CD14-positive monocyte (primary cell): ENCODE data around the gene ENTHD1. TPM values are rescaled to one million over a fixed set of nuclear protein-coding genes. Genes with fewer than 3 reads are reported as not detected.

Source experiments
- DNase-seq, 3 donors: peaks; one replicate each; pipeline ENCODE4 v3.0.0-alpha.2; 2011 to 2022
- H2AFZ ChIP-seq: 2 replicates; pipeline ENCODE4 v1.6.0; 2012; ENCODE audit warnings: mild to moderate bottlenecking, low read depth, low read length, inconsistent platforms; ENCODE audit not compliant: insufficient read depth, poor library complexity, severe bottlenecking
- H3K27ac ChIP-seq, 2 donors: 1 replicate in 1 of 2; 2 replicates in 1 of 2; pipeline ENCODE4 v1.5.1; 2012 to 2013; ENCODE audit warnings: low read length in 2 of 2, control low read depth in 1 of 2, inconsistent platforms in 1 of 2, low read depth in 1 of 2, mild to moderate bottlenecking in 1 of 2
- H3K27me3 ChIP-seq, 2 donors: one replicate each; pipeline versions ENCODE4 v1.6.0 to v1.6.1; 2011 to 2013; ENCODE audit warnings: low read length in 2 of 2; ENCODE audit not compliant: control insufficient read depth in 2 of 2, insufficient read depth in 2 of 2
- H3K36me3 ChIP-seq, 2 donors: replicated peaks in 1 of 2; 1 replicate in 1 of 2; 2 replicates in 1 of 2; pipeline versions ENCODE4 v1.5.1 to v1.6.1; 2012 to 2013; ENCODE audit warnings: low read length in 2 of 2, control low read depth in 1 of 2, inconsistent platforms in 1 of 2, mild to moderate bottlenecking in 1 of 2; ENCODE audit not compliant: insufficient read depth in 2 of 2, control insufficient read depth in 1 of 2
- H3K4me1 ChIP-seq, 2 donors: 1 replicate in 1 of 2; 2 replicates in 1 of 2; pipeline versions ENCODE4 v1.5.1 to v1.6.1; 2012 to 2013; ENCODE audit warnings: low read length in 2 of 2, control low read depth in 1 of 2, inconsistent platforms in 1 of 2, mild to moderate bottlenecking in 1 of 2, moderate library complexity in 1 of 2; ENCODE audit not compliant: insufficient read depth in 2 of 2, control insufficient read depth in 1 of 2
- H3K4me2 ChIP-seq: replicated peaks from 2 replicates; pipeline ENCODE3; 2012; ENCODE audit warnings: low read length, moderate library complexity, mild to moderate bottlenecking; ENCODE audit not compliant: poor library complexity, severe bottlenecking; ENCODE audit errors: extremely low read depth
- H3K4me3 ChIP-seq, 3 experiments: fragments of 200-600 bp in 1 of 3; sonication (generic) in 1 of 3; replicated peaks in 1 of 3; 1 replicate in 2 of 3; 2 replicates in 1 of 3; pipeline ENCODE4 v1.5.1; 2011 to 2013; ENCODE audit warnings: low read length in 3 of 3, mild to moderate bottlenecking in 3 of 3, control low read depth in 2 of 3, low read depth in 2 of 3, inconsistent platforms in 1 of 3, moderate library complexity in 1 of 3
- H3K79me2 ChIP-seq: 2 replicates; pipeline ENCODE4 v1.6.0; 2012; ENCODE audit warnings: mild to moderate bottlenecking, control low read depth, inconsistent platforms, low read length, moderate library complexity; ENCODE audit not compliant: insufficient read depth
- H3K9ac ChIP-seq: 2 replicates; pipeline ENCODE4 v1.6.0; 2017; ENCODE audit warnings: low read length, mild to moderate bottlenecking; ENCODE audit not compliant: insufficient read depth, poor library complexity, severe bottlenecking
- H3K9me3 ChIP-seq, 2 donors: replicated peaks in 1 of 2; 1 replicate in 1 of 2; 2 replicates in 1 of 2; pipeline versions ENCODE4 v1.5.1 to v1.6.1; 2012 to 2013; ENCODE audit warnings: low read length in 2 of 2, control low read depth in 1 of 2; ENCODE audit not compliant: control insufficient read depth in 1 of 2, insufficient read depth in 1 of 2
- H4K20me1 ChIP-seq: 2 replicates; pipeline ENCODE4 v1.6.0; 2012; ENCODE audit warnings: mild to moderate bottlenecking, low read length, control low read depth, moderate library complexity; ENCODE audit not compliant: insufficient read depth
- H3K27ac Mint-ChIP-seq, 7 donors: one replicate each; pipeline ENCODE4 v1.8.0; 2020; ENCODE audit warnings: mild to moderate bottlenecking in 7 of 7, mixed read lengths in 7 of 7, moderate library complexity in 6 of 7, inconsistent platforms in 2 of 7
- H3K27me3 Mint-ChIP-seq, 3 donors: one replicate each; pipeline ENCODE4 v1.8.0; 2021 to 2022; ENCODE audit warnings: low read depth in 3 of 3, mild to moderate bottlenecking in 3 of 3, mixed read lengths in 3 of 3, moderate library complexity in 3 of 3, inconsistent platforms in 1 of 3
- H3K36me3 Mint-ChIP-seq, 2 donors: one replicate each; pipeline ENCODE4 v1.8.0; 2020; ENCODE audit warnings: mixed read lengths in 2 of 2, inconsistent platforms in 1 of 2, mild to moderate bottlenecking in 1 of 2
- H3K4me1 Mint-ChIP-seq: one replicate; pipeline ENCODE4 v1.8.0; 2020; ENCODE audit warnings: mild to moderate bottlenecking, mixed read lengths
- H3K4me3 Mint-ChIP-seq, 2 donors: one replicate each; pipeline ENCODE4 v1.8.0; 2020; ENCODE audit warnings: mild to moderate bottlenecking in 2 of 2, mixed read lengths in 2 of 2, moderate library complexity in 1 of 2
- H3K9me3 Mint-ChIP-seq, 7 donors: one replicate each; pipeline ENCODE4 v1.8.0; 2020 to 2022; ENCODE audit warnings: mixed read lengths in 7 of 7, mild to moderate bottlenecking in 6 of 7, moderate library complexity in 6 of 7, inconsistent platforms in 2 of 7
- WGBS: methylation state at CpG from one replicate; pipeline ENCODE4 v1.1.5; 2013; ENCODE audit warnings: missing lambda C conversion rate; ENCODE audit not compliant: insufficient coverage; 5-methylcytosine and 5-hydroxymethylcytosine counted together
- intact Hi-C, 2 donors: fragments of 100-400 bp; cut with micrococcal nuclease; formaldehyde crosslinking; loops; one replicate each; pipeline versions ENCODE4 v1.15.0 to v1.15.1; 2023
- polyA plus RNA-seq, 3 donors: library from polyadenylated mRNA; depleted of rRNA in 1 of 3; unstranded in 2 of 3; stranded (reverse) in 1 of 3; fragments of 300-500 nt in 2 of 3; fragments of >200 nt in 1 of 3; fragmentation: Illumina TruSeq in 2 of 3; gene quantifications; 1 replicate in 2 of 3; 2 replicates in 1 of 3; pipeline ENCODE4 v1.2.3, GENCODE V29; 2012 to 2021
- TF ChIP-seq, protein P1 (sequence below): fragments of 200-600 bp; IDR thresholded peaks from one replicate; pipeline ENCODE4 v1.8.0; 2022; ENCODE audit warnings: antibody characterized with exemption, mild to moderate bottlenecking

The ENTHD1 gene
- polyA plus RNA-seq, 3 donors = not detected

DNA sequence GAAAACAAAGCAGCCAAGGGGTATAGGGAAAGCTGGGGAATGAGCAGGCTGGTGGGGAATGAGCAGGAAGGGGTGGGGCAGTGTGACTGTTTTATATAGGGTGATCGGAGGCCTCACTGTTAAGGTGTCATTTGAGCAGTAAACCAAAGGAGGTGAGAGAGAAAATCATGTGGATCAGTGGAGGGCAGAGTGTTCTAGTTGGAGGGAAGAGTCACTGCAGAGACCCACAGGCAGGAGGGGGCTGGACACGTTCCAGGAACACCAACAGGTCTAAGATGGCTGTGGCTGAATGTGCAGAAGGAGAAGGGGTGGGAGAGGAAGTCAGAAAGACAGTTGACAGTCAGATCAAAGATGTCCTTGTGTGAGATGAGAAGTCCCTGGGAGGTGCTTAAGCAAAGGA, 103.8 kb downstream of the ENTHD1 start:
- Histone ChIP-seq H3K36me3 (no peaks in the 10 kb centered on the region), H3K4me2 (no peak overlapping the region), H4K20me1 (no peaks in the 10 kb centered on the region), H3K4me1 (no peaks in the 10 kb centered on the region), H3K27ac (no peak overlapping the region), H3K9ac (no peak overlapping the region), H2AFZ (no peak overlapping the region), H3K4me3 (no peak overlapping the region), H3K79me2 (no peaks in the 10 kb centered on the region), H3K9me3 (no peaks in the 10 kb centered on the region), H3K27me3 (peaks cover 7 to 8% of the 10 kb centered on the region in 2 donors)
- no peaks in the 10 kb centered on the region for H3K4me1 Mint-ChIP-seq
- H3K27ac Mint-ChIP-seq = no peak overlapping the region
- WGBS = 64% methylated on average over 2 of the region's 2 CpGs
- intact Hi-C loops = no loop called here
- no peak overlapping the region for H3K4me3 Mint-ChIP-seq
- TF ChIP-seq, protein P1, sequence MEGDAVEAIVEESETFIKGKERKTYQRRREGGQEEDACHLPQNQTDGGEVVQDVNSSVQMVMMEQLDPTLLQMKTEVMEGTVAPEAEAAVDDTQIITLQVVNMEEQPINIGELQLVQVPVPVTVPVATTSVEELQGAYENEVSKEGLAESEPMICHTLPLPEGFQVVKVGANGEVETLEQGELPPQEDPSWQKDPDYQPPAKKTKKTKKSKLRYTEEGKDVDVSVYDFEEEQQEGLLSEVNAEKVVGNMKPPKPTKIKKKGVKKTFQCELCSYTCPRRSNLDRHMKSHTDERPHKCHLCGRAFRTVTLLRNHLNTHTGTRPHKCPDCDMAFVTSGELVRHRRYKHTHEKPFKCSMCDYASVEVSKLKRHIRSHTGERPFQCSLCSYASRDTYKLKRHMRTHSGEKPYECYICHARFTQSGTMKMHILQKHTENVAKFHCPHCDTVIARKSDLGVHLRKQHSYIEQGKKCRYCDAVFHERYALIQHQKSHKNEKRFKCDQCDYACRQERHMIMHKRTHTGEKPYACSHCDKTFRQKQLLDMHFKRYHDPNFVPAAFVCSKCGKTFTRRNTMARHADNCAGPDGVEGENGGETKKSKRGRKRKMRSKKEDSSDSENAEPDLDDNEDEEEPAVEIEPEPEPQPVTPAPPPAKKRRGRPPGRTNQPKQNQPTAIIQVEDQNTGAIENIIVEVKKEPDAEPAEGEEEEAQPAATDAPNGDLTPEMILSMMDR = no peak
- no peak for DNase-seq
- H3K9me3 Mint-ChIP-seq = peaks cover 0 to 18% (median 4%) of the 10 kb centered on the region in 7 donors
- no peaks in the 10 kb centered on the region for H3K36me3 Mint-ChIP-seq
- peaks cover 0 to 6% (median 5%) of the 10 kb centered on the region in 3 donors for H3K27me3 Mint-ChIP-seq

DNA sequence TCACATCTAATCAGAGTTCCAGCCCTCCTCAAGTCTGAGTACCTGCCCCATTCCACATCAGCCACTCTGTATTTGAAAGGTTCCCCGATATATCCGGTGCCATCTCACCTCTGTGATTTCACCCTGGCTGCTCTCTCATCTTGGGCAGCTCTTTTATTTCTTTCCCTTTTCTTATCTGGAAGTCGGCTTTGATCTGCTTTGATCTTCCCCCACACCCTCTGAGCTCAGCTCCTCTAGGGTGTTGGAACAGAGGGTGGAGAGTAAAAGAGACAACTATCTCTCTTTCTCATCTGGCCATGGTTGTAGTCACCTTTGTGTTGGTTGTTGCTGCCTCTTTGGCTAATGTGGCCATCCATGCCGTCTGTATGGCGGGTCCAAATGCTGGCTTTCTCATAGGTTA, 108.3 kb downstream of the ENTHD1 start:
- WGBS = 61% methylated on average over 2 of the region's 5 CpGs

More for the DNA sequence above, 108.3 kb downstream of the ENTHD1 start:
- H3K4me1 Mint-ChIP-seq = no peaks in the 10 kb centered on the region
- H3K4me2 ChIP-seq = no peak overlapping the region
- no peak overlapping the region for H3K9ac ChIP-seq
- no peak overlapping the region for H3K4me3 Mint-ChIP-seq
- no peaks in the 10 kb centered on the region for H4K20me1 ChIP-seq
- H3K27ac ChIP-seq = no peak overlapping the region
- no peak overlapping the region for H2AFZ ChIP-seq
- peaks cover 8 to 28% (median 10%) of the 10 kb centered on the region in 3 donors for H3K27me3 Mint-ChIP-seq
- H3K36me3 ChIP-seq = no peaks in the 10 kb centered on the region
- no peaks in the 10 kb centered on the region for H3K79me2 ChIP-seq
- H3K4me1 ChIP-seq = no peaks in the 10 kb centered on the region
- H3K27me3 ChIP-seq = peaks cover 9 to 12% of the 10 kb centered on the region in 2 donors
- no peak overlapping the region for H3K4me3 ChIP-seq
- no peak overlapping the region for H3K27ac Mint-ChIP-seq
- H3K36me3 Mint-ChIP-seq = no peaks in the 10 kb centered on the region
- intact Hi-C loops = no loop called here
- peaks cover 0 to 2% (median 0%) of the 10 kb centered on the region in 7 donors for H3K9me3 Mint-ChIP-seq
- TF ChIP-seq, protein P1 = no peak
- no peaks in the 10 kb centered on the region for H3K9me3 ChIP-seq
- DNase-seq = no peak
